ENCODE results near the gene GABRG3. TPM values are rescaled to one million over a fixed set of nuclear protein-coding genes. Genes with fewer than 3 reads are reported as not detected.

GABRG3 gene
- total RNA-seq, 1 donor from 2014 or later = under 0.01 TPM

DNA sequence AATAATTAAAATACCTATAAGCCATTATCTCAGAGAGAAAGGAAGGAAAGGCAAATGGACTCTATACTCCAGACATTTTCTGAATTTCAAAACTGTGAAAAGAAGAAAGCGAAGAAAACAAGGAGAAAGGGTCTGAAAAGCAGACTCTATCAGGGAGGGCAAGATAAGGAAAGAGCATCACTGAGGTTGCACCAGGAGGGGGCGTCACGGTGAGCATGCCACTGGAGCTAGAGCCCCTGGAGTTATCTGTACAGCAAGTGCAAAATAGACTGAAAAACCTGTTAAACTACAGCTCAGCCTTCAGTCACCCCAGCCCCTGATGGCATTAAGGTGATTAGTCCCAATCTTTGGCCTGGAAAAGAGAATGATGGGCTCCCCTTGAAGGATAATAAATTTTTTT, 514.3 kb downstream of the GABRG3 start:
- H3K9ac ChIP-seq (ENCODE audit: low read depth in 1 of 3, low read length in 3 of 3) = no peak overlapping the region
- H3K4me3 ChIP-seq (ENCODE audit: low read length in 3 of 3) = no peak overlapping the region
- no peaks in the 10 kb centered on the region for H3K4me1 ChIP-seq (ENCODE audit: control insufficient read depth in 3 of 3, insufficient read depth in 3 of 3, low read length in 3 of 3)
- no peaks in the 10 kb centered on the region for H3K27me3 ChIP-seq (ENCODE audit: control insufficient read depth in 3 of 3, insufficient read depth in 3 of 3, low read length in 3 of 3)
- peaks cover 0 to 4% (median 3%) of the 10 kb centered on the region in 3 donors for H3K9me3 ChIP-seq (ENCODE audit: control insufficient read depth in 3 of 3, low read length in 3 of 3)
- no peaks in the 10 kb centered on the region for H3K36me3 ChIP-seq (ENCODE audit: control insufficient read depth in 3 of 3, insufficient read depth in 3 of 3, low read length in 3 of 3)
- no peak overlapping the region for H3K27ac ChIP-seq (ENCODE audit: low read depth, low read length)

DNA sequence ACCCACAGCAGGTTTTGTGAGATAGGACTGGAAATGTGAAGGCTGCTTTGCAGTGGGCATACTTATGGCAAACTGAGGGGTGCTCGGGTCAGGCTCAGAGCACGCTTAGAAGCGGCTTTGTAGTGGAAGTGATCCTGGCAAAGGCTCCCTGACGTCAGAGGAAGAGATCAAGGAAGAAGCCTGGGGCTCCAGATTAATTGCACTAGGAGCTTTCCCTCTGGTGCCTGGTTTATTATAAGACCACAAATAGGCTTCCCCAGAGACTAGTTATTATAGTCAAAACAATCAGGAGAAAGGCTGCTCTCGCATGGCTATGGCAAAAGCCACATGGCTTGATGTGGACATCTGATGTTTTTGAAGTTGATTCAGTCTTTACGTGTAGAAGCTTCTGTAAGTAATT, 515.1 kb downstream of the GABRG3 start:
- Histone ChIP-seq H3K4me3 (ENCODE audit: low read length in 3 of 3) (no peak overlapping the region), H3K27ac (ENCODE audit: low read depth, low read length) (no peak overlapping the region), H3K27me3 (ENCODE audit: control insufficient read depth in 3 of 3, insufficient read depth in 3 of 3, low read length in 3 of 3) (no peaks in the 10 kb centered on the region), H3K4me1 (ENCODE audit: control insufficient read depth in 3 of 3, insufficient read depth in 3 of 3, low read length in 3 of 3) (no peaks in the 10 kb centered on the region), H3K9ac (ENCODE audit: low read depth in 1 of 3, low read length in 3 of 3) (no peak overlapping the region), H3K36me3 (ENCODE audit: control insufficient read depth in 3 of 3, insufficient read depth in 3 of 3, low read length in 3 of 3) (no peaks in the 10 kb centered on the region), H3K9me3 (ENCODE audit: control insufficient read depth in 3 of 3, low read length in 3 of 3) (peaks cover 0 to 4% (median 3%) of the 10 kb centered on the region in 3 donors)

DNA sequence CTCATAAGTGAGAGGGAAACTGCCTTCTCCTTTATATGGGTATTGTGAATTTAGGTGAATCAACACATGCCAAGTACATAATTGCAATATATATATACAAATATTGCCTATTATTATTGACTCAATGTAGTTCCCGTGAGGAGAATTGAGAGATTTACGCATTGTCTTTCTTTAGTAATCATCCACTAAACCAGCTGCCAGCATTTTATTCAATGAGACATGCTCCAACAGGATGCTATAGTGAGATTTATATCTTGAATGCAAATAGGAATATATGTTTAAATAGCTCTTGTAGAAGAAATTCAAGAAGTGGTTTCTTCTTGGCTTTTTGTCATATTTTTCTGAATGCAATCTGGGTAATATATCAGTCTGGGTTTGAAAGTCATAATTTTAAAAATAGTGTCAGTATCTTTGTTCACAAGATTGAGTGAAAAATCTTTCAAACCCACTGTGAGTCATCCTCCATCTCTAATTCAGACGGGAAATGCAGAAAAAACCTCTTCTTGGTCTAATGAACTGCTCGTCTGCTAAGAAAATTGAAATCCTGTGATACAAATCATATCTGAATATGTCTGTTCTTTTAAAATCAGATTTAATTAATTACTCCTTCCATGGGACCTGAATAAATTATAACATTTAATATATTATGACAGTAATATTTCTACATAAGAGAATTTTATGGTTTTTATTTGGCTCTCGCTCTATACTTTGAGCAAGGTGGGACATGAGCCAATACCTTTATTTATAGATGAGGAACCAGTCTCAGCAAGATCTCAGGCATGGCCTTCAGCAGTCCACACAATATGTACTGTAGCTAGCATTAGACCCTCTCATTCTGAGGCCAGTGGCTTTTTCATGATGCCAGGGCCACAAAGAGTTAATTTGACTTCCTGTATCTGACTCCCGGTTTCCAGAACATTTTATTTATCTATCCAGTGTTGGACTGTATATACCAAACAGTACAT, 516.0 kb downstream of the GABRG3 start:
- no peak overlapping the region for H3K4me3 ChIP-seq (ENCODE audit: low read length in 3 of 3)
- H3K27ac ChIP-seq (ENCODE audit: low read depth, low read length) = no peak overlapping the region
- no peaks in the 10 kb centered on the region for H3K27me3 ChIP-seq (ENCODE audit: control insufficient read depth in 3 of 3, insufficient read depth in 3 of 3, low read length in 3 of 3)
- H3K36me3 ChIP-seq (ENCODE audit: control insufficient read depth in 3 of 3, insufficient read depth in 3 of 3, low read length in 3 of 3) = no peaks in the 10 kb centered on the region
- H3K9me3 ChIP-seq (ENCODE audit: control insufficient read depth in 3 of 3, low read length in 3 of 3) = peaks cover 0 to 4% (median 3%) of the 10 kb centered on the region in 3 donors
- no peak overlapping the region for H3K9ac ChIP-seq (ENCODE audit: low read depth in 1 of 3, low read length in 3 of 3)
- H3K4me1 ChIP-seq (ENCODE audit: control insufficient read depth in 3 of 3, insufficient read depth in 3 of 3, low read length in 3 of 3) = no peaks in the 10 kb centered on the region

DNA sequence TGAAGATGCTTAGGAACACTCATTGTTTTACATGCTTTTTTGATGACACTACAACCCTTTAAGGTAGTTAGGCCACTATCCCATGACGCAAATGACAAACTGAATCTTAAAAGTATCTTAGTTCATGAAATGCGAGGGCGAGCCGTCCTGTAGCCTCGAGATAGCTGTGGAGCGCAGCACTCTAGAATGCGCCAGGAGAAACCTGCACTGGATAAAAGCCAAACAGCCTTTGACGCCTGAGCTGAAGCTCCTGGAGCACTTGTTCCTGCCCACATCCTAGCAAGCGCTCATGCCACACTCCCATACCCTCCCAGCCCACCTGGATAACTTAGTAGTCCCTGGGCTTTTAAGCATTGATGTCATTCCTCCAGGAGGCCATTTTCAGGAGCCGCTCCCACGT, 516.9 kb downstream of the GABRG3 start:
- no peak overlapping the region for H3K9ac ChIP-seq (ENCODE audit: low read depth in 1 of 3, low read length in 3 of 3)
- H3K4me1 ChIP-seq (ENCODE audit: control insufficient read depth in 3 of 3, insufficient read depth in 3 of 3, low read length in 3 of 3) = no peaks in the 10 kb centered on the region
- H3K27ac ChIP-seq (ENCODE audit: low read depth, low read length) = no peak overlapping the region
- no peaks in the 10 kb centered on the region for H3K27me3 ChIP-seq (ENCODE audit: control insufficient read depth in 3 of 3, insufficient read depth in 3 of 3, low read length in 3 of 3)
- no peaks in the 10 kb centered on the region for H3K36me3 ChIP-seq (ENCODE audit: control insufficient read depth in 3 of 3, insufficient read depth in 3 of 3, low read length in 3 of 3)
- H3K4me3 ChIP-seq (ENCODE audit: low read length in 3 of 3) = no peak overlapping the region
- H3K9me3 ChIP-seq (ENCODE audit: control insufficient read depth in 3 of 3, low read length in 3 of 3) = peaks cover 0 to 4% (median 3%) of the 10 kb centered on the region in 3 donors

DNA sequence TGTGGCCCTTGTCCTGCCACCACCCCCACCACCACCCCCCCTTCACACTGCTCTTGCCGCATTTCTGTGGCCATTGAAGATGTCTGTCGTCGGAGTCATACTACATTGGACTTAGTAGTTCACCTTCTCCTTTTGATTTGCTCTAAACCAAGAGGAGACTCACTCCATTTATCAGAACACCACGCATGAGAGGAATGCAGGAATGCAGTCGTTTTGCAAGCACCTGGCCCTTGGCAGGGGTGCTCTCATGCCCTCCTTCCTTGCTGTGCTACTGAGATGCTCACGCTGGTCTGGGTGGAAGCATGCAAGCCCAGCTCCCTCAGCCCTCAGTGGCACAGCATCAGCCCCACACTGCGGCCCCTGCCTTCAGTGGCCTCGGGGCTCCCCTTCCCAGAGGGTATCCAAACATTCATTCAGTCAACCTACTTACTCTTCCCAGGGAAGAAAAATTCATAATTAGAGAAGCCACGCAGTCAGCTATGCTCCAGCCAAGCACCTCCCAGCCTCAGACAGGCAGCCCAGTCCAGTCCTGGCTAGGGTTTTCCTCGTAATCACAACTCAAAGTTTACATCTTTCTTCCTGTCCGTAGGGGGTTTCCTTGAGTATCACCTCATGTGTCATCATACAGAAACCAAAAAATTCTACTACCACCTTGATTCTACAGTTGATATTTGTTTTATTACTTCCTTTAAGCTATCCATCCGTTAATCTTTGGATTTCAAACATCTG, 520.0 kb downstream of the GABRG3 start:
- Histone ChIP-seq H3K27me3 (ENCODE audit: control insufficient read depth in 3 of 3, insufficient read depth in 3 of 3, low read length in 3 of 3) (no peaks in the 10 kb centered on the region), H3K27ac (ENCODE audit: low read depth, low read length) (no peak overlapping the region), H3K4me3 (ENCODE audit: low read length in 3 of 3) (no peak overlapping the region), H3K36me3 (ENCODE audit: control insufficient read depth in 3 of 3, insufficient read depth in 3 of 3, low read length in 3 of 3) (no peaks in the 10 kb centered on the region), H3K9me3 (ENCODE audit: control insufficient read depth in 3 of 3, low read length in 3 of 3) (peaks cover 0 to 4% (median 3%) of the 10 kb centered on the region in 3 donors), H3K9ac (ENCODE audit: low read depth in 1 of 3, low read length in 3 of 3) (no peak overlapping the region), H3K4me1 (ENCODE audit: control insufficient read depth in 3 of 3, insufficient read depth in 3 of 3, low read length in 3 of 3) (no peaks in the 10 kb centered on the region)

DNA sequence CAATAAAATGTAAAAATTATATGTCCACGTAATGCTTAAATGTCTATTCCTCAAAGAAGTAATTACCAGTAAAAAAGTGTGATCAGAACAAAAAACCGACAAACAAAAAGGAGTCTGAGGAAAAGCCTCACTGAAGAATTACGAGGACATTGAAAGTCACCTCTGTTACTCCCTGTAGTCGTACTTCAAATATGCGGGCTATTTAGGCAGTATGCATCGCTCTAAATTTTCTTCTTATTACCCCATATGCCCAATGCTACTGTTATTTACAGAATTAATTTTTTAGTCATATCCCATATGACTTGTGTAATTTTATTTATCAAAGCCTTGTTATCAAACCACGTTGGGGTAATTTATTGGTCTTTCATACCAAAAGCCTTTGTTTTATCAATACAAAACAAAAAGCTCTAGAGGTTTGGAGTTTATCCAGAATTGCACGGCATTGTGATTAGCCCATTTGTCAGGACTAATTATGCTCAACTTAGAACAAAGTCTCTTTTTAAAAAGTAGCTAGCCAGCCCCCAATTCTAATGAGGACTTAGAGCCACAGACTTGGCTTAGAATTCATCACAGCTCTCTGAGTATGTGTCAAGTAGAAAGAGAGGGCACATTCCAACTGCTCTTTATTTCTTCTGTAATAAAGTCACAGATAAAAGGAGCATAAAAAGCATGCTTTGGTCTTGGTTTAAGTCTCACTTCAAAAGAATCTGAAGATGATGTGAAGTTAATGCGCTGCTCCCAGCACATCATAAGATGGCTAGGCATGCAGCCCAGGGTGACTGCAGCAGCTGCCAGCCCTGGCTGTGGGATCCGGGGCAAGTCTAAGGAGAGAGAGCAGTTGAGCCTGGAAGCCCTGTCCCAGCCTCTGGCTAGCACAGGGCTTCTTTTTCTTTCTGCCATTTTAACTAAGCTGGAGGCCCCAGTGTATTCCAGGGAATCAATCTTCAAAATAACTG, 521.0 kb downstream of the GABRG3 start:
- H3K4me3 ChIP-seq (ENCODE audit: low read length in 3 of 3) = no peak overlapping the region
- H3K27me3 ChIP-seq (ENCODE audit: control insufficient read depth in 3 of 3, insufficient read depth in 3 of 3, low read length in 3 of 3) = no peaks in the 10 kb centered on the region
- no peaks in the 10 kb centered on the region for H3K4me1 ChIP-seq (ENCODE audit: control insufficient read depth in 3 of 3, insufficient read depth in 3 of 3, low read length in 3 of 3)
- H3K27ac ChIP-seq (ENCODE audit: low read depth, low read length) = no peak overlapping the region
- H3K36me3 ChIP-seq (ENCODE audit: control insufficient read depth in 3 of 3, insufficient read depth in 3 of 3, low read length in 3 of 3) = no peaks in the 10 kb centered on the region
- H3K9me3 ChIP-seq (ENCODE audit: control insufficient read depth in 3 of 3, low read length in 3 of 3) = peaks cover 0 to 4% (median 3%) of the 10 kb centered on the region in 3 donors
- H3K9ac ChIP-seq (ENCODE audit: low read depth in 1 of 3, low read length in 3 of 3) = no peak overlapping the region

DNA sequence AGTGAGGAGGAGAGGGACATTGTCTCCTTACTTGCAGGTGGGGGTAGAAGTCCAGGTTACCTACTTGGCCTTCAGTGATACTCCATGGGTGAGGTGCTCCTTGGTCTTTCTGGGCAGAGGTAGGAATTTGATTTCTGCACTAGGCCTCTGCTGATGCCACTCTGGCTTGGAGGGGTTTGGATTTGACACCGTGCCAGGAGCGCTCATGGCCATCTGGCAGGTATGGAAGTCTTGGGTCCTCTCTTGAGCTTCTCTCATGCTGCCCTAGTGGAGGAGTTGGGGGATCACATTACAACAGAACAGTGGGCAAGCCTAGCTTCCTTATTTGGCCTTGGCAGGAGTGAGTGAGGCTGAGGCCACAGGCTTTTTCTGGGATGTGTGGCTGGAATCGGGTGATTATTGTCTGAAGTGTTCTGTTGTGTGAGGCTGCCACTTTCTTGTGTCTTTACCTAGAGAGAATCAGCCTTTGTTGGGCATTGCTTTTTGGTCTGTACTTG, 525.0 kb downstream of the GABRG3 start:
- H3K9me3 ChIP-seq (ENCODE audit: control insufficient read depth in 3 of 3, low read length in 3 of 3) = no peaks in the 10 kb centered on the region
- H3K4me1 ChIP-seq (ENCODE audit: control insufficient read depth in 3 of 3, insufficient read depth in 3 of 3, low read length in 3 of 3) = no peaks in the 10 kb centered on the region
- H3K27ac ChIP-seq (ENCODE audit: low read depth, low read length) = no peak overlapping the region
- H3K27me3 ChIP-seq (ENCODE audit: control insufficient read depth in 3 of 3, insufficient read depth in 3 of 3, low read length in 3 of 3) = no peaks in the 10 kb centered on the region
- H3K9ac ChIP-seq (ENCODE audit: low read depth in 1 of 3, low read length in 3 of 3) = no peak overlapping the region
- no peak overlapping the region for H3K4me3 ChIP-seq (ENCODE audit: low read length in 3 of 3)
- no peaks in the 10 kb centered on the region for H3K36me3 ChIP-seq (ENCODE audit: control insufficient read depth in 3 of 3, insufficient read depth in 3 of 3, low read length in 3 of 3)

DNA sequence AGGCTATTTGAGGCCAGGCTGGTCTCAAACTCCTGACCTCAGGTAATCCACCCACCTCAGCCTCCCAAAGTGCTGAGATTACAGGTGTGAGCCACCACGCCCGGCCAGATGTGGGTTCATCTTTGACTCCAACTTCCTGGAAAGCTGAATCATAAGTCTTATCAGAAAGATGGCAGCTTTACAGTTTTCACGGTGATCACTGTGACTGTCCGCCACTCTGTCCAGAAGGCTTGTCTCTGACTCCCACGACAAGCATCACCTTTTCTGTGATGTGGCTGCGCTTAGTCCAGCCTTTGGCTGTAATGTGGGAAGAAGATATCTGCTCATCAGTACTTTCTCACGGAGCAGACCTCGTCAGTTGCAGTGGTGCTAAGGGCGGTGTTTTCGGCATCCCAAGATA, 527.7 kb downstream of the GABRG3 start:
- H3K9ac ChIP-seq (ENCODE audit: low read depth in 1 of 3, low read length in 3 of 3) = no peak overlapping the region
- no peaks in the 10 kb centered on the region for H3K27me3 ChIP-seq (ENCODE audit: control insufficient read depth in 3 of 3, insufficient read depth in 3 of 3, low read length in 3 of 3)
- H3K36me3 ChIP-seq (ENCODE audit: control insufficient read depth in 3 of 3, insufficient read depth in 3 of 3, low read length in 3 of 3) = no peaks in the 10 kb centered on the region
- no peak overlapping the region for H3K4me3 ChIP-seq (ENCODE audit: low read length in 3 of 3)
- H3K9me3 ChIP-seq (ENCODE audit: control insufficient read depth in 3 of 3, low read length in 3 of 3) = no peaks in the 10 kb centered on the region
- no peak overlapping the region for H3K27ac ChIP-seq (ENCODE audit: low read depth, low read length)
- H3K4me1 ChIP-seq (ENCODE audit: control insufficient read depth in 3 of 3, insufficient read depth in 3 of 3, low read length in 3 of 3) = no peaks in the 10 kb centered on the region

DNA sequence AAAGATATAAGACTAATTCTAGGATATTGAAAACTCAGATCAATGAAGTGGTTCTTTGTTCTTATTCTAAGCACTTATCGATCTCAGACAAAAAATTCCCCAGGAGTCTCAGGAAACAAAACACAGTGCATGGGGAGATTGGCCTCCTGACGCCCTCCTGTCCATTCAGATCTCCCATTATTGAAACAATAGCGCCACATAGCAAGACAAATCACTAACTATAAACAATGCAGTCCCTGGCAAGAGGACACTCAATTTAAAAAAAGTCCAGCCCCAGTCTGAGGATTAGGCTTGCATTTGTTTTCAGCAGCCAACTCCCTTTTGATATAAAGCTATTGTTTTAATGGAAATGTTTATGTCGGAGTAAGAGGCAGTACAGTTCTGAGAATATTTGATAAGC, 528.2 kb downstream of the GABRG3 start:
- Histone ChIP-seq H3K4me1 (ENCODE audit: control insufficient read depth in 3 of 3, insufficient read depth in 3 of 3, low read length in 3 of 3) (no peaks in the 10 kb centered on the region), H3K27me3 (ENCODE audit: control insufficient read depth in 3 of 3, insufficient read depth in 3 of 3, low read length in 3 of 3) (no peaks in the 10 kb centered on the region)

More for the DNA sequence above, 528.2 kb downstream of the GABRG3 start:
- Histone ChIP-seq H3K4me3 (ENCODE audit: low read length in 3 of 3) (no peak overlapping the region), H3K36me3 (ENCODE audit: control insufficient read depth in 3 of 3, insufficient read depth in 3 of 3, low read length in 3 of 3) (no peaks in the 10 kb centered on the region), H3K9me3 (ENCODE audit: control insufficient read depth in 3 of 3, low read length in 3 of 3) (no peaks in the 10 kb centered on the region), H3K9ac (ENCODE audit: low read depth in 1 of 3, low read length in 3 of 3) (no peak overlapping the region), H3K27ac (ENCODE audit: low read depth, low read length) (no peak overlapping the region)

Measured in skeletal muscle tissue (tissue), 4 donors.